Heart right ventricle (tissue), 16 donors: ENCODE measurements around the gene CAMK1D. TPM values are rescaled to one million over a fixed set of nuclear protein-coding genes. Genes with fewer than 3 reads are reported as not detected.

Source experiments
- ATAC-seq, 8 donors: fragments of 200-7000 bp; cut with Tn5 transposase; one replicate each; pipeline ENCODE4 v1.9.1; 2020; ENCODE audit warnings: mild to moderate bottlenecking in 8 of 8, moderate library complexity in 8 of 8, moderate number of reproducible peaks in 1 of 8
- DNase-seq, 2 donors: peaks; one replicate each; pipeline ENCODE4 v3.0.0-alpha.2; 2020
- H3K27ac ChIP-seq, 10 donors: fragments of 200-600 bp; sonication (generic) in 2 of 10; one replicate each; pipeline versions ENCODE4 v1.5.0 to v1.8.0; 2020 to 2022; ENCODE audit warnings: mild to moderate bottlenecking in 3 of 10
- H3K27me3 ChIP-seq, 7 donors: fragments of 200-600 bp; one replicate each; pipeline ENCODE4 v1.8.0; 2021 to 2022; ENCODE audit warnings: mild to moderate bottlenecking in 2 of 7
- H3K36me3 ChIP-seq, 9 donors: fragments of 200-600 bp; sonication (generic) in 1 of 9; one replicate each; pipeline versions ENCODE4 v1.5.0 to v1.8.0; 2020 to 2022; ENCODE audit warnings: mild to moderate bottlenecking in 2 of 9
- H3K4me1 ChIP-seq, 9 donors: fragments of 200-600 bp; sonication (generic) in 1 of 9; one replicate each; pipeline versions ENCODE4 v1.5.0 to v1.8.0; 2020 to 2022; ENCODE audit warnings: mild to moderate bottlenecking in 4 of 9
- H3K4me3 ChIP-seq, 10 donors: fragments of 200-600 bp; sonication (generic) in 2 of 10; one replicate each; pipeline versions ENCODE4 v1.5.0 to v1.8.0; 2020 to 2022; ENCODE audit warnings: mild to moderate bottlenecking in 7 of 10, moderate library complexity in 2 of 10
- H3K9me3 ChIP-seq, 11 donors: fragments of 200-600 bp in 10 of 11; sonication (generic) in 2 of 11; one replicate each; pipeline versions ENCODE4 v1.5.0 to v1.8.0; 2013 to 2022; ENCODE audit warnings: mild to moderate bottlenecking in 2 of 11, control low read depth in 1 of 11, moderate library complexity in 1 of 11
- CTCF ChIP-seq, 9 donors: fragments of 200-600 bp; sonication (generic) in 2 of 9; IDR thresholded peaks; one replicate each; pipeline versions ENCODE4 v1.5.0 to v1.8.0; 2021 to 2022; ENCODE audit warnings: antibody characterized with exemption in 9 of 9, mild to moderate bottlenecking in 5 of 9, moderate library complexity in 1 of 9
- WGBS, 2 donors: extraction: QIAGEN DNeasy Blood & Tissue Kit; methylation state at CpG; one replicate each; pipeline ENCODE4 v1.1.7; 2013; ENCODE audit warnings: inconsistent platforms in 1 of 2; 5-methylcytosine and 5-hydroxymethylcytosine counted together
- intact Hi-C, 10 donors: fragments of 100-400 bp; cut with DNase I; formaldehyde crosslinking; loops; one replicate each; pipeline versions ENCODE4 v1.11.1 to v1.14.2; 2022
- polyA plus RNA-seq, 2 donors: library from polyadenylated mRNA; stranded (reverse); fragments of 200-250 nt; gene quantifications; one replicate each; pipeline ENCODE4 v1.2.3, GENCODE V29; 2013
- total RNA-seq, 10 donors: library from RNA; stranded (reverse); fragmentation: NEBNext Ultra II Directional in 3 of 10; extraction: Animal tissue kit (Norgen Biotek cat#: 25700) in 3 of 10; gene quantifications; one replicate each; pipeline versions ENCODE4 v1.2.1 to v1.2.4, GENCODE V29; 2021 to 2023
- donor health status: Arrhythmogenic right ventricular cardiomyopathy.
- donor health status: ischemic (EF 13 %, LVEDD 7.1; RV severe dilation, severe dysfunction).
- donor health status: healthy with polysubstance abuse.
- donor health status: DM: no; HTN: yes; CAD: no.
- donor health status: DM: no; HTN: no; CAD: no.
- donor health status: ischemic (EF 25% LVEDD 6.9; RV normal size, moderate dysfunction).
- donor health status: ischemic (EF 25% LVEDD 5.7; RV mildly dilated, moderate dysfunction).
- donor health status: healthy.
- donor health status: DM: yes; HTN: yes; CAD: no.
- donor health status: Ischemic cardiomyopathy.
- donor health status: ischemic (EF 35%, LVEDD 5.7; RV mildly dilated, moderate dysfunction).
- donor health status: nonischemic (EF 11% LVEDD 7.7; RV severe dilation, severe dysfunction).
- donor health status: DM: yes; HTN: yes; CAD: no.
- donor health status: PGD.
- donor health status: ischemic (EF 29% LVEDD 5.4; RV normal size, mild dysfunction).
- donor health status: nonischemic (EF 23%, LVEDD 6.1; RV moderate dilation, normal function).

The CAMK1D gene
- total and polyA plus RNA-seq, 12 donors = 1.3 to 17.7 (median 2.6) TPM

DNA sequence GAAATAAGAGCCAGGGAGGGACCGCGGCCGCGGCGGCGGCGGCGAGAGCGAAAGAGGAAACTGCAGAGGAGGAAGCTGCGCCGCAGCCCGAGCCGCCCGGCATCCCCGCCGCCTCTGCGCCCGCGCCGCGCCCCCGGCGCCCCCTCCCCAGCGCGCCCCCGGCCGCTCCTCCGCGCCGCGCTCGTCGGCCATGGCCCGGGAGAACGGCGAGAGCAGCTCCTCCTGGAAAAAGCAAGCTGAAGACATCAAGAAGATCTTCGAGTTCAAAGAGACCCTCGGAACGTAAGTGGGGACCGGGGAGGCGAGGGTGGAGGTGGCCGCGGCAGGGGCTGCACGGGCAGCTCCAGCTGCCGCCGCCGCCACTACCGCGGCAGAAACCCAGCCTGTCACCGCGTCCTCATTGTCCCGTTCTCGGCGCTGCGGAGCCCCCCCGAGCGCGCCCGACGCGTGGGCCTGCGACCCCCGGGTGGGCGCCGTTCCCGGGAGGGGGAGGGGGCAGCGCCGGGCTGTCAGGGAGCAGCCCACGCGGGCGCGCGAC lies 351 bp downstream of the CAMK1D start:
- ATAC-seq (peak in 5 of 8 donors; percentile 42 to 76 (median 58)), DNase-seq (peak in 1 of 2 donors; percentile 27)
- H3K4me3 ChIP-seq = peak overlapping the region; percentile 62 to 93 (median 84)
- H3K27me3 ChIP-seq = peaks cover 0 to 6% (median 4%) of the 10 kb centered on the region in 7 donors
- no peaks in the 10 kb centered on the region for H3K36me3 ChIP-seq
- 0 to 1% methylated on average over 49 to 72 of the region's 73 CpGs for WGBS, 2 donors
- TF ChIP-seq CTCF (IDR thresholded peaks at IDR 0.05) = no peak
- peak overlapping the region in 9 of 10 donors; percentile 44 to 93 (median 79) for H3K27ac ChIP-seq
- intact Hi-C loops = loop anchor here in 2 of 10 donors (10.0 kb wide), 1 partner anchor 355 kb away; no protein-coding TSS in a partner anchor
- peaks cover 4 to 26% (median 16%) of the 10 kb centered on the region in 9 donors for H3K4me1 ChIP-seq
- no peaks in the 10 kb centered on the region for H3K9me3 ChIP-seq

GRCh38 chr10:12350167-12350872 lies 973 bp downstream of the CAMK1D start:
- WGBS, 2 donors = 1% methylated on average over 47 of the region's 47 CpGs
- Histone ChIP-seq H3K9me3 (no peaks in the 10 kb centered on the region), H3K36me3 (no peaks in the 10 kb centered on the region), H3K4me1 (peaks cover 4 to 26% (median 16%) of the 10 kb centered on the region in 9 donors), H3K27me3 (peaks cover 0 to 6% (median 4%) of the 10 kb centered on the region in 7 donors), H3K4me3 (peak overlapping the region; percentile 62 to 93 (median 84)), H3K27ac (peak overlapping the region in 9 of 10 donors; percentile 44 to 93 (median 79))
- intact Hi-C loops = loop anchor here in 1 of 10 donors (10.0 kb wide), 1 partner anchor 354 kb away; no protein-coding TSS in a partner anchor
- ATAC-seq = peak in 7 of 8 donors; percentile 7 to 54 (median 45)
- TF ChIP-seq CTCF (IDR thresholded peaks at IDR 0.05) = no peak
- peak; percentile 28 to 41 for DNase-seq

GRCh38 chr10:12350925-12351324 lies 1.6 kb downstream of the CAMK1D start:
- 25 to 28% methylated on average over 9 of the region's 9 CpGs for WGBS, 2 donors
- Histone ChIP-seq H3K4me1 (peaks cover 4 to 26% (median 16%) of the 10 kb centered on the region in 9 donors), H3K9me3 (no peaks in the 10 kb centered on the region), H3K27ac (peak overlapping the region in 2 of 10 donors; percentile 79 to 93), H3K36me3 (no peaks in the 10 kb centered on the region), H3K4me3 (peak overlapping the region in 9 of 10 donors; percentile 62 to 93 (median 85)), H3K27me3 (peaks cover 0 to 6% (median 4%) of the 10 kb centered on the region in 7 donors)
- ATAC-seq (no peak), DNase-seq (no peak)
- TF ChIP-seq CTCF (IDR thresholded peaks at IDR 0.05) = no peak
- intact Hi-C loops = loop anchor here in 1 of 10 donors (10.0 kb wide), 1 partner anchor 354 kb away; no protein-coding TSS in a partner anchor

GRCh38 chr10:12351447-12351846 lies 2.1 kb downstream of the CAMK1D start:
- DNase-seq = no peak

More at GRCh38 chr10:12351447-12351846, 2.1 kb downstream of the CAMK1D start:
- WGBS, 2 donors = 61 to 63% methylated on average over 8 of the region's 8 CpGs
- Histone ChIP-seq H3K36me3 (no peaks in the 10 kb centered on the region), H3K4me1 (peaks cover 4 to 26% (median 16%) of the 10 kb centered on the region in 9 donors), H3K27me3 (peaks cover 0 to 10% (median 4%) of the 10 kb centered on the region in 7 donors), H3K9me3 (no peaks in the 10 kb centered on the region), H3K4me3 (no peak overlapping the region), H3K27ac (no peak overlapping the region)
- intact Hi-C loops = loop anchor here in 1 of 10 donors (10.0 kb wide), 1 partner anchor 353 kb away; no protein-coding TSS in a partner anchor
- TF ChIP-seq CTCF (IDR thresholded peaks at IDR 0.05) = no peak
- ATAC-seq = no peak
